Measurements from ENCODE around the gene TAS2R3.

DNA sequence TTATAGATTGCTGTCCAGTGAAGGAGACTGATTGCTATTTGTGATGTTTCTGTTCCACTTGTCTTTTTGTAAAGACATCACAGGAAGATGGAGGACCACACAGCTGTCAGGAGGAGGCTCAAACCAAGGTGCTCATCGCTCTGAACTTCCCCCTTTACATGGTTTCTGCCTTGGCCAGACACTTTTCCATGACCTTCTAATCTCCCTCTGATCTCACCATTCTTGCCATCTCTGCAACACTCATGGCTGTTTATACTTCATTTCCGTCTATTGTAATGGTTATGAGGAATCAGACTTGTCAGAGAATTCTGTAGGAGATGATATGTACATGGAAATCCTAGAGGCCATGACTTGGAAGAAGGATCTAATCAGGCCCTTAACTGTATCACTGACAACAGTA is 24.4 kb downstream of the TAS2R3 start:
- TF ChIP-seq, protein P1, sequence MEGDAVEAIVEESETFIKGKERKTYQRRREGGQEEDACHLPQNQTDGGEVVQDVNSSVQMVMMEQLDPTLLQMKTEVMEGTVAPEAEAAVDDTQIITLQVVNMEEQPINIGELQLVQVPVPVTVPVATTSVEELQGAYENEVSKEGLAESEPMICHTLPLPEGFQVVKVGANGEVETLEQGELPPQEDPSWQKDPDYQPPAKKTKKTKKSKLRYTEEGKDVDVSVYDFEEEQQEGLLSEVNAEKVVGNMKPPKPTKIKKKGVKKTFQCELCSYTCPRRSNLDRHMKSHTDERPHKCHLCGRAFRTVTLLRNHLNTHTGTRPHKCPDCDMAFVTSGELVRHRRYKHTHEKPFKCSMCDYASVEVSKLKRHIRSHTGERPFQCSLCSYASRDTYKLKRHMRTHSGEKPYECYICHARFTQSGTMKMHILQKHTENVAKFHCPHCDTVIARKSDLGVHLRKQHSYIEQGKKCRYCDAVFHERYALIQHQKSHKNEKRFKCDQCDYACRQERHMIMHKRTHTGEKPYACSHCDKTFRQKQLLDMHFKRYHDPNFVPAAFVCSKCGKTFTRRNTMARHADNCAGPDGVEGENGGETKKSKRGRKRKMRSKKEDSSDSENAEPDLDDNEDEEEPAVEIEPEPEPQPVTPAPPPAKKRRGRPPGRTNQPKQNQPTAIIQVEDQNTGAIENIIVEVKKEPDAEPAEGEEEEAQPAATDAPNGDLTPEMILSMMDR (IDR thresholded peaks at IDR 0.05) = no peak
- no peak for TF ChIP-seq POLR2A (IDR thresholded peaks at IDR 0.05)

All from lower leg skin (tissue), 3 donors.